ENCODE data around the gene HMGCL.

HMGCL gene

GRCh38 chr1:23774174-23774880, 50.9 kb downstream of the HMGCL start:
- DNase-seq (ENCODE audit: low spot score) = no peak

GRCh38 chr1:23772854-23773242, 52.4 kb downstream of the HMGCL start:
- DNase-seq (ENCODE audit: low spot score) = no peak

GRCh38 chr1:23772049-23772853, 53.0 kb downstream of the HMGCL start:
- peak; percentile 68 for DNase-seq (ENCODE audit: low spot score)

- no peak for DNase-seq (ENCODE audit: low spot score)
Measured at GRCh38 chr1:23768733-23769132, 56.5 kb downstream of the HMGCL start.

GRCh38 chr1:23763041-23763577, 62.1 kb downstream of the HMGCL start:
- DNase-seq (ENCODE audit: low spot score) = no peak

GRCh38 chr1:23759277-23759676, 66.0 kb downstream of the HMGCL start:
- DNase-seq (ENCODE audit: low spot score) = no peak

GRCh38 chr1:23757812-23758211, 67.4 kb downstream of the HMGCL start:
- DNase-seq (ENCODE audit: low spot score) = no peak

GRCh38 chr1:23756676-23757075, 68.6 kb downstream of the HMGCL start:
- peak; percentile 47 for DNase-seq (ENCODE audit: low spot score)

- no peak for DNase-seq (ENCODE audit: low spot score)
Measured at GRCh38 chr1:23752909-23753308, 72.3 kb downstream of the HMGCL start.

All from RKO (cell line).